ENCODE measurements around the gene MORC2.

DNA sequence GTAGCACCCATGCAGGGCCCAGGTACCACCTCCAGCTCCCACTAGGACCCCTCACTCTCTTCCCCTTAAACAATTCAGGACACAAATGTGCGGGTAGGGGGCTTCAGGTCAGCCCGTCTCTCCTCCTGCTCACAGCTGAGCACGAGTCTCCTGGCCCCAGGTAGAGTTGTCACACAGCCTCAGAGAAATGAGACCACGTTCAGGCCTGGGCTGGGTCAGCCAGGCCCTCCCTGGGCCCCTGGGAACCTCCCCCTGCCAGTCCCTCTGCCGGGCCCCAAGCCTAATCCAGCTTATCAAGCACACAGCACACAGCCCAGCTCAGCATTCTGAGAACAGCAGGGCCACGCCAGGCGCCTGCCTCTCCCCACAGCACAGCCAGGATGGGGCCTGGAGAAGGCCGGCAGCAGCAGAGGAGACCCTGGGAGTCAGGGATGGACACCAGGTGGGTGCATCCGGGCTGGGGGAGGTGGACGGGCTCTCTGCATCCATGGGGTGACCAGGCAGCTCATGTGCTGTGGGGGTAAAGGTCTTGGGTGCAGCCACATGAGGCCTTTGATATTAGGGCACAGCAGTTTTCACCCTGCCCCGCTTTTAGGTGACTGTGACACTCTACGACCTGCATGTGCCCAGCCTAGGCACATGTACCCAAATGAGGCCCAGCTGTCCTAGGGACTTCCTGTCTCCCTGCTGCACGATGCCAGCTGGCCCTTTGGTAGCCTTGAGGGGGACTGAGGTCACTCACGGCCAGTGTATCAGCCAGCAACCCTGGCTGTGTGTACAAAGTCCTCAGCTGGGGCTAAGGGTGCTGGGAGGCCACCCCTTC lies 87.0 kb downstream of the MORC2 start:
- TF ChIP-seq, protein P1, sequence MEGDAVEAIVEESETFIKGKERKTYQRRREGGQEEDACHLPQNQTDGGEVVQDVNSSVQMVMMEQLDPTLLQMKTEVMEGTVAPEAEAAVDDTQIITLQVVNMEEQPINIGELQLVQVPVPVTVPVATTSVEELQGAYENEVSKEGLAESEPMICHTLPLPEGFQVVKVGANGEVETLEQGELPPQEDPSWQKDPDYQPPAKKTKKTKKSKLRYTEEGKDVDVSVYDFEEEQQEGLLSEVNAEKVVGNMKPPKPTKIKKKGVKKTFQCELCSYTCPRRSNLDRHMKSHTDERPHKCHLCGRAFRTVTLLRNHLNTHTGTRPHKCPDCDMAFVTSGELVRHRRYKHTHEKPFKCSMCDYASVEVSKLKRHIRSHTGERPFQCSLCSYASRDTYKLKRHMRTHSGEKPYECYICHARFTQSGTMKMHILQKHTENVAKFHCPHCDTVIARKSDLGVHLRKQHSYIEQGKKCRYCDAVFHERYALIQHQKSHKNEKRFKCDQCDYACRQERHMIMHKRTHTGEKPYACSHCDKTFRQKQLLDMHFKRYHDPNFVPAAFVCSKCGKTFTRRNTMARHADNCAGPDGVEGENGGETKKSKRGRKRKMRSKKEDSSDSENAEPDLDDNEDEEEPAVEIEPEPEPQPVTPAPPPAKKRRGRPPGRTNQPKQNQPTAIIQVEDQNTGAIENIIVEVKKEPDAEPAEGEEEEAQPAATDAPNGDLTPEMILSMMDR (optimal IDR thresholded peaks at IDR 0.05 in 1 of 3, IDR thresholded peaks at IDR 0.05 in 1 of 3, conservative IDR thresholded peaks at IDR 0.05 in 1 of 3; ENCODE audit: extremely low read depth in 1 of 3, insufficient read depth in 2 of 3, low read length in 3 of 3), result no peak
- no peak for TF ChIP-seq EZH2 (IDR thresholded peaks at IDR 0.05; ENCODE audit: low read length)
